HUDEP-2 (cell line): ENCODE measurements around the gene OSBPL10.
"Not testable (repeated sequence)": the region's sequence is repeated elsewhere in the genome, so short reads cannot be mapped to it uniquely, and the experiment has no call there.

Experiments used
- DNase-seq, 76 experiments: peaks; one replicate each; lab custom pipeline; 2025; ENCODE audit not compliant: unreplicated experiment in 76 of 76; lab: John Stamatoyannopoulos, UW

The OSBPL10 gene

DNA sequence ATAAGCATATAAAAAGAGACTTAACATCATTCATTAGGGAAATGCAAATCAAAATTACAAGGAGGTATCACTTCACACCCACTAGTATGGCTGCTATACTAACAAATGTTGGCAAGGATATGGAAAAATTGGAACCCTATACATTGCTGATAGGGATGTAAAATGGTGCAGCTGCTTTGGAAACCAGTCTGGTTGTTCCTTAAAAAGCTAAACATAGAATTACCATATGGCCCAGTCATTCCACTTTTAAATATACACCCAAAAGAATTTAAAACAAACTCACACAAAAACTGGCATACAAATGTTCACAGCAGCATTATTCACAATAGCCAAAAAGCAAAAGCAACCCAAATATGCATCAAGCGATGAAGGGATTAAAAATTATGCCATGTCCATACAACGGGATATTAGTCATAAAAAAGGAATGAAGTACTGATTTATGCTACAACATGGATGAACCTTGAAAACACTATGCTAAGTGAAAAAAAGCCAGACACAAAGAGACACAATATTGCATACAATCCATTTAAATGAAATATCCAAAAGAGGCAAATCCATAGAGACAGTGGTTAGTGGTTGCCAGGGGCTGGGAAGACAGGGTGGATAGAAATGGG, 118.3 kb downstream of the OSBPL10 start:
- no peak for DNase-seq

DNA sequence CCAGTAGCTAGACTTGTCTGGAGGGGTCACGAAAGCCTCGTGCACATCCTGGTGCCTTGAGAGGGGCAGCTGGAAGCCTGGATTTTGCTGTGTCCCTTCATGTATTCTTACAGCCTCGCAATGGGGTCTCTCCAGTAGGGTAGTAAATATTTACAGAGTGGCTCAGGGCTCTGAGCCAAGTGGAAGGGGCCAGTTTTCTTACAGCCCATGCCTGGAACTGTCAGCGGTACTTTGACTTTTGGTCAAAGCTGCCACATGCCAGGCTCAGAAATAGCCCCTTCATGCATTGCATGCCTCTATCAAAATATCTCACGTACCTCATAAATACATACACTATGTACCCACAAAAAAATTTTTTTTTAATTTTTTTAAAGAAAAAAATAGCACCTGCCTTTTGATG, 119.2 kb downstream of the OSBPL10 start:
- no peak for DNase-seq

DNA sequence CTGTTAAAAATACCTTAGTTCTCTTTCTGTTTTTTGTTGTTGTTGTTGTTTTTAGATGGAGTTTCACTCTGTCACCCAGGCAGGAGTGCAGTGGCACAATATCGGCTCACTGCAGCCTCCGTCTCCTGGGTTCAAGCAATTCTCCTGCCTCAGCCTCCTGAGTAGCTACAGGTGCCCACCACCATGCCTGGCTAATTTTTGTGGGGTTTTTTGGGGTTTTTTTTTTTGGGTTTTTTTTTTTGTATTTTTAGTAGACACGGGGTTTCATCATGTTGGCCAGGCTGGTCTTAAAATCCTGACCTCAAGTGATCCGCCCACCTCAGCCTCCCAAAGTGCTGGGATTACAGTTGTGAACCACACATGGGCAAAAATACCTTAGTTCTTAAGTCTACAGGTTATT, 120.4 kb downstream of the OSBPL10 start:
- not testable (repeated sequence) for DNase-seq

DNA sequence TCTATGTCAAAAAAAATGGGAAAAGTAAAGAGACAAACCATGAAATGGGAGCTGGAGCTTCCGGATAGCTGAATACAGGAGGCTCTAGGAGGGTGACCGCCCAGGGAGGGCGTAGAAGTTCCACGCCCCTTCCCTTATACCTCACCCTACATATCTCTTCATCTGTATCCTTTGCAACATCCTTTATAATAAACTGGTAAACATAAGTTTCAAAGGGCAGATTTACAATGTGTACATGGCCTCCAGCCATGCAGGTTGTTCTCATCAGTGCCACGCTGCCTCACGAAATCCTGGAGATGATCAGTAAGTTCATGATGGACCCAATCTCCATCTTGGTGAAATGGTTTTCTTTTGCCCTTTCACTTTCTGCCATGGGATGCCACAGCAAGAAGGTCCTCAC, 121.8 kb downstream of the OSBPL10 start:
- DNase-seq = no peak

DNA sequence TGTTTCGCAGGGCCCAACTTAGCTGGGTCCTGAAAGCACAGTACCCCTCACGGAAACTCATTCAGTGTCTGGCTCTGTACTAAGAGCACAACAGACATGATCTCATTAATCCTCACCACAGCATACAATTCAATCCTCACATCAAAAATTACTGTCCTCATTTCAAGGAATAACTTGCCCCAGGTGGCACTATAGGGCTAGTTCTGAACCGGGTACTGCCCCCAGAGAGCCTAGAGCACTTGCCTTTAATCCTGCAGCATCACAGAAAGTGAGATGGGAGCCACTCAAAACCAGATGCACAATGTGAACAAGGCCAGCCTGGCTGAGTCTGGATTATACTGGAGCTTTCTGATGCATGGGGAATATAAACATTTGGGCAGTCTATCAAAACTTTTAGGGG, 122.6 kb downstream of the OSBPL10 start:
- no peak for DNase-seq

DNA sequence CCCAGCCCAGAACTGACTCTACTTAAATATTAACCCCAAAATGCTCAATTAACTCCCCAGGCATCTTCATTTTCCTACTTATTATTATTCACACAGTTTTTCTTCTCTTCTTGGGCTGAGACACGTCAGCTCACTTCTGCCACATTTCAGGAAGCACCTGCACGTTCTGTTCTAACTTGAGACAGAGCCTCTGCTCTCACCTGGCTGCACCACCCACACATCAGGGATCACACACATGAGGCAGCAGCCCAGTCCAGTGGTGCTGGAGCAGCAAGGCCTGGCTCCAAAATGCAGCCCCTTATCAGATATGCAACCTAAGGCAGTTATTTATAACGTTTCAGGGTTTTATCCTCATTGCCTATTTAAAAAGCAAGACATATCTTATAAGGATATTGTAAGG, 127.5 kb downstream of the OSBPL10 start:
- DNase-seq = no peak

DNA sequence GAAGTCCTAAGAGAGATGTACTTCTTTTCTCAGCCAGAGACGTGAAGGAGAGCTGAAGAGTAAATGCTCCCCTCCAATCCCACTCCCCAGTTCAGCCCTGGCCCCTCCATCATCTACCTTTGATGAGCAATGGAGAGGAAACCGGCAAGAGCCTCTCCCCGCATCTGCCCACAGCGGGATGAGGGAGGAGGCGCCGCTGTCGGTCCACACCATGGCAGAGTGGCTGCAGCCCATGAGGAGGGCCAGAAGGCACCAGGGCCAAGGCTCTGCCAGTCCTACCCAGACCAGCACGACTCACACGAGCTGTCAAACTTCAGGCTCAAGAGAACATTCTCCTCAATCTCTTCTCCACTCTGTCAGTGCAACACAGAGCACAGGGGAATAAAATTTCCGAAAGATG, 129.8 kb downstream of the OSBPL10 start:
- DNase-seq = no peak

DNA sequence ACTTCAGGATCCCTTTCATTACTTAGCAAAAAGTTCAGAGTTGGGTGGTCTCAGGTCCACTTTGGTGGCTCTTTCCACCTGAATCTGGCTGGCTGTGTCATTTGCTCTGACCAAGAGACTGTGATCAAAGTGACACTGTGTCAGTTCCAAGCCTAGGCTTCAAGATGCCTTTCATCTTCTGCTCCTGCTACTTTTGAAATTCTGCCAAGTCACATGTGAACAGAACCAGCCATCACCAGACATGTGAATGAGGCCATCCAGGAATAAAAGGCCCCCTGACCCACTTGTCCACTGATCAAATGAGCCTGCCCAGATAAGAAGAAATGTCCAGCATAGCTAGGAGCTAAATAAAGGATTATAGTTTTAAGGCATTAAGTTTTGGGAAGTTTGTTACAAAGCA, 132.2 kb downstream of the OSBPL10 start:
- DNase-seq = no peak

DNA sequence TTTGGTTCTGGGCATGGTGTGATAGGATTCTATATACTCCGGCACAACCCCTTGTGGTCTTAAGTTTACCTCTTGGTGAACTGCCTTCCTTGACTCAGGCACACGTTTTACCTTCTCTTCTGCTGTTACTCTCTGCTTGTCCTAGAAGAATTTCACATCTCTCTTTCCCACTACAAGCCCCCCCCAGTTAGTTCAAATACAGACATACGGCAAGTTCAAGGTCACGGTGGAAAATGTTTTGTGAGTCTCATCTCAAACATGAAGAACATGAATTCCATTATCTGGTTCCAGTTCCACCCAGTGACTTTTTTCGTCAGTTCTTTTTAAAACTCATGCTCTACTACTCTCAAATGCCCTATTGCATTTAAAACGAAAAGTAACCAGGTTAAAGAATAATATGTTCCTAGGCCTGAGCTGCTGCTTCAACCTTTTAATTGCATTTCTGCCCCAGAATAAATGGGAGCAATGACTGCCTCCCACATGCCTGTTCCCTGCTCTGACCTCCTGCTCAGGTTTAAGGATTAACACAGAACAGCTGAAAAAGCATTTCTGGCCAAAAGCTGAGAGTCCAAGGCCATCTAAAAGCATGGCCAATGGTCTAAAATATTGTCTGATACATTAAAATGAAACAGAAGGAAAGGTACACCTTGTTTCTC, 132.8 kb downstream of the OSBPL10 start:
- no peak for DNase-seq

DNA sequence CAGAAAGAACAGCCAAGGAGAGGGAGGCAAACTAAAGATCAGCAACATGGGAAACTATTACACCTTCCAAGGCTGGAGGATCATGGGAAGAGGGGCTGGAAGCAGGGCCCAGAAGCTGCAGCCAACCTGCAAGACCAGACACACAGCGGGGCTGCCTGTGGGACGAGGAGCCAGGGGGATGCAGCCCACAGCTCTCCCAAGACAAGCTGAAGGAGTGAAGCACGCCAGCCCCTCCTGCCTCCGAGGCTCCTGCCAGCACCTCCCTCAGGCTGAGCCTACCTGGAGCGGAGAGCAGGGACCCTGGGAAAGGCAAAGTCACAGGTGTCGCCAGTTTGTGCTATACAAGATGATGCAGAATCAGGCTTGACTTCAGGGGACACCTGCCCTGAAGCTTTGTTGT, 133.3 kb downstream of the OSBPL10 start:
- DNase-seq = no peak

DNA sequence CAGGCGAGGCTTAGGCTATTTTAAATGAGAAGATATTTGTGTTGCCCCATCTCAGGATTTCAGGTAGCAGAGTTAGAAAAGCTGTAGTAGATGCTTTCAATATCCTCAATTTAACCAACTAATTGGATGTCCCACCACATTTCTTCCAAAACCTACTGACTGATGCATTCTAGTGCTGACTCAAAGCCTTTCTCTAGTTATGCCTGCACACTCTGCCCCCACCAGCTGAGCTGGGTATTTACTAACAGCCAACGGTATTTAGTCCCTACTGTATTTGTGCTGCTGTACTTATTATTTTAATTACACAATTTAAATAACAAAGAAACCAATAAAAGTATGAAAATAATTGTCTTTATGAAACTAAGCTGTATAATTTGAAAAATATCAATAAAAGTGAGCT, 139.5 kb downstream of the OSBPL10 start:
- no peak for DNase-seq

DNA sequence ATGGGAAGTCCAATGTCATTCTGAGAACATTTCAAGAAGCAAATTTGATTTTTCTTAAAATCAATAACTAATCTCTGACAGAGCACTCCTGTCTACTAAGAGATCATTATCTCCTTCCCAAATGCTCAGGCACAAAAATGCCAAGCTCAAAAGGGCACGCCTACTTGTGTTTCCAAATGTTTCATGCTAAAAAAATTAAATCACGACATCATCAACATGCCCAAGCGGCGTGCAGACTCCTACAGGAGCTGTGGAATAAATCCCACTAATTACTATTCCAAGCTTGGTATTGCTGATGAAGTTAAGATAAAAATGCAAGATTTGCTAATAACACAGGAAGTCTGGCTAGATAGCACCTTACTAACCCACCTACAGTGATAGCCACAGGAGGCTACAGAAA, 140.8 kb downstream of the OSBPL10 start:
- no peak for DNase-seq

DNA sequence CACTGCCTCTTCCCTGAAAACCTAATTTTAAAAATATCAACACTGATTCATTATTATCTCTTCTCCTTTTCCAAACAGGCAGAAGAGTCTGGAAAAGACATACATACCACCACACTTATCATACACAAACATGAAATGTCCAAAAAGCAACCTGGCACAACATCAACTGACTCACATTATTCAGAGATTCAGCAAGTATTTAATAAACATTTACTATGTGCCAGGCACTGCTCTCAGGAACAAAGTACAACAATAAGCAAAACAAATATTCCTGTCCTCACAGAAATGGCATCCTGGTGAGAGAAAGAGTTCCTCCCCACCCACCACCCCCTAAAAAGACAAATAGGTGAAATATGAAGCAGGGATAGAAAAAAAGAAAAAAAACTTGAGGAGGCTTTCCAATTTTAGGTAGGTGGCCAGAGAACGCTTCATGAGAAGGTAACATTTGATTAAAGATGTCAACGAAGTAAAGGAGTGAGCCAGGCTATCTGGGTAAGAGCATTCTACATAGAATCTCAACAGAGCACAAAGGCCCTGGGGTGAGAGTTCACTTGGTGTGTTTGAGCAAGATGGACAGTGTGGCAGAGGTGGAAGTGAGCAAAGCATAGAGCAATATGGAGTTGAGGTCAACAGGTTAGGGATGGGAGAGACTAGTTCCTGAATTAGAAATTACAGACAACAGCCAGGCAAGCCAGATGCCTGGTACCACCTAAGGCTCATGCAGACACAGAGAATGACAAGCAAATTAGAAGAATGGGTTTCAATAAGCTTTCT, 141.7 kb downstream of the OSBPL10 start:
- DNase-seq = no peak

DNA sequence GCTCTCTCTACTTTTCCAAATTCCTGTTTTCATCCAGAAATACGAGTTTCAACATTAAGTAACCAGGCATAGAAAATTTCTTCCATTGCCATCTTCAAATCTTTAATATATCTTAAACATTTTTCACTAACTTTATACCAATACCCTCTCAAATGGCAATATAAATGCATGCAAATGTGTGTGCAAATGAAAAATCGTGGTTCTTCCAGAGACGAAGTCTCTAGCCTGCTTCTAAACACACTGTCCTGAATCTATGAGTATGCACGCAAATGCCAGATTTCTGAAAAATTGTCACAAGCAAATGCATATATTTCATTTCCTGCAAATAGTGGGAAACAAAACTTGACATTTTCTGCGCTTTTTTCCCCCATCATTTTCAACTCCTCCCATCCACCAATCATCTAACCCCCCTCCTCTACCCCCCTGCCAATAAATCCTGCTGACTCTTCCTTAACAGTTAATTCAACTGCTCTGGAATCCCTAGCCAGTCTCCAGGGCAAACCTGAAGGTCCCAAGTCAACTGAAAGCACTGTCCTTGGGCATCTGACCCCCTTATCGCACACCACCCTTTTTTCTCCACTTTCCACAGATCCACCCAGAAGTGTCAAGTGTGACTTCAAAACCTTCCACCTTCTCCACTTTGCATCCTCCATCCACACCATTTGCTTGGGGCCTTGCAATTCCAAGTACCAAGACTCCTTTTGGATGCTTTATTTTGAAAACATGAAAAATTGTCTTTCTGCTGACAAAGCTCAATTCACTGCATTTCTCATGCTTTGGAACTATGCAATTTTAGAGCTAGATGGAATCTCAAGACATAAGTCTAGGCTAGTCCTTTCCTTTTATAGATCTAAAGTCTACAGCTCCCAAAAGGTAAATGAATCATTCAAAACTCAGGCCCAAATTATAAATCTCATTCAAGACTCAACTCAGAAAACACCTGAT, 144.7 kb downstream of the OSBPL10 start:
- no peak for DNase-seq

DNA sequence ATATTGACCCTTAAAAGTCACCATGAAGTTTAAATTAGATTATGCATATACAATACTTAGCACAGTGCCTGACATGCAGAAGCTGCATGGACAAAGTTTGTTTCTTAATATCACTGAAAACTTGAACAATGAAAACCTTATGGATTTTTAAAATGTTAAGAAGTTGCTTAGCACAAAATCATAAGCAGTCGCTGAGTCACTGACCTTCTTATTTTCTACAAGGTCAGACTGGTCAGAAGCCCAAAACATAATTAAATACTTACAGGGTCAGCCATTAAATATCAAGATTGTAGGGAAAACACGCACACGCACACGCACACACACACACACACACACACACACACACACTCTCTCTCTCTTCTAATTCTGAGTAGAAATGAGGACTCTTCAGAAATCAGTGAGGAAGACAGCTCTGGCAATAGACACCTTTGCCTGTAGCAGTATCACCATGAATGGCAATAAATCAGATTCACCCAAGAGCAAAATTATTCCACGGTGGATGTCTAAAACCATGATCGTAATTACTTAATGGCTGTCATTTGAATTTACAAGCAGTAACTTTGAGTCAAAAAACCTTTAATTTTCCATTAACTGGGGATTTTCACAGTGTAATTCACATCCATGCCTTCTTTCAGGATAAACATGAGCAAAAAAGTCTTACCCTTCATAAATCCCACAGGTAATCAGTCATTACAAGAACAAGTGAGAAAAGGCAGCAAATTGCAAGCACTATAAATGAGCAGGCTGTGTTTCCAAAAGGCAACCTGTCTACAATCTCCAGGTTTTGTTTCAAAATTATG, 147.5 kb downstream of the OSBPL10 start:
- DNase-seq = no peak

DNA sequence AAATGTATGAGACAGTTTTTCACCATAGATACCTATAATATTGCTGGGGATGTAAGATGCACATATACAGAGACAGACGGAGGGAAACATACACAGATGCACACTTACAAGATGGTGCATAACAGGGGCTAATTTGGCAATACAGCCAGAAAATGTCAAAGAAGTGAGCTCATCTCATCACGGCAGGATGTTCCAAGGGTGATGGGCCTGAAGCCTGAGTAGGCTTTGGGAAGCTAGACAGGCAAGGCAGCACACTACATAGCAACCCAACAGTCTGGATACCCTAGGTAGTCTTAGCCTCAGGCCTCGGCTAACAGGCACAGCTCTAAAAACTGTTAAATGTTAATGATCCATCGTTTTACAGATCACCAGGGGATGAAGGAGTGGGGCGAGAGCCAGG, 148.5 kb downstream of the OSBPL10 start:
- no peak for DNase-seq

DNA sequence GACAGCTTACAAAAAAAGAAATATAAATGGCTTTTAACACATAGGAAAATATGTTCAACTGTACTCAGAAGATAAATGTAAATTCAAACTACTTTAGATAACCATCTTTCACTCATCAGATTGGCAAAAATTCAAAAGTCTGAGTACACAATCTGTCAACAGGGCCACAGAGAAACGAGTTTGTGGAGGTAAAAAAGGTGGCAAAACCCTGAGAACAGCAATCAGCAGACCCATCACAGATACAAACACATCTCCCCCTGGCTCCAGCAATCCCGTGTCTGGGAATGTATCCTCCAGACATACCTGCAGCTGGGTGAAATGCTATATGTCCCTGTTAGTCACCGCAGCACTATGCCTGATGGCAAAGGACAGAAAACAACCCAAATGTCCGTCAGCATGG, 149.5 kb downstream of the OSBPL10 start:
- no peak for DNase-seq

DNA sequence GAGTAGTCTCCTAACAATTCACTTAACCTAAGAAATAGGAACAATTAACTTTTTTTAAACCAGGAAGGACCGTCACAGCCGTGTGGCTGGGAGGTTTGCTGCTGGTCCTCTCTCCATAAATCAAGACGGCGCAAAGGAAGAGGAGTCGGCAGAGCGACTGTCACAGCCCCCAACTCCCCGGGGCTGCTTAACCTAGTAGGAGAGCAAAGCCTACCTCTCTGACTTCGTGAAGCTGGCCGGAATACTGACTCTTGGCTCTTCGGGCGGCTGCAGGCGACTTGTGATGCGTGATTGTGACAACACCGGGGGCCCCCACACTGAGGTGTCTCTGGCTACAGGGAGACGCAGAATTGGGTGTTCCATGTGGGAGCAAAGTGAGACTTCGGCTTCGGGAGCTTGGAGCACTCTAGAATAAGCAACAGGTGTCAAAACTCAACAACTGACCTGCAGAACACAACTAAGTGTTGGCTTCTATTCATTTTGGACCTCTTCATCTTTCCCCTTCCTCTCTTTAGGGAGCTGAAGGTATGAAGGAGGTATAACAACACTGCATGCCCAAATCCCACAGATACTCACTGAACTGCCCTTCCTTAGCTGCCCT, 151.1 kb downstream of the OSBPL10 start:
- DNase-seq = no peak

DNA sequence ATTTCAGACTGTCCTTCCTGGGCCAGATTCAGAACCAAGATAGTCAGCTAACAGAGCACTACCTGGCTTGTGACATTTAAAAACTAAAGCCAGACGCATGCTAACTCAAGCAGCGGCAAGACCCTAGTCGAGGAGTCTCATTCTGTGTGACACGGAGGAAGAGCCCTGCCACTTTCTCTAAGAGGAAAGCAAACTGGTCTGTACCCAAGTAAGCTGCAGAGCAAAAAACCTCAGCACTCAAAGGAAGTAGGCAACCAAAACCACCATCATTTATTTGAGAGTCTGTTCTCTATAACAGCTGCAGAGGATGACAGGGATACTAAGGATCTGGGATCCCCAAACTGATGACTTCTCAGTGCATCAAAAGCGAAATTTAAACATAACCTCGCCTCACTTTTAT, 152.1 kb downstream of the OSBPL10 start:
- DNase-seq = no peak

DNA sequence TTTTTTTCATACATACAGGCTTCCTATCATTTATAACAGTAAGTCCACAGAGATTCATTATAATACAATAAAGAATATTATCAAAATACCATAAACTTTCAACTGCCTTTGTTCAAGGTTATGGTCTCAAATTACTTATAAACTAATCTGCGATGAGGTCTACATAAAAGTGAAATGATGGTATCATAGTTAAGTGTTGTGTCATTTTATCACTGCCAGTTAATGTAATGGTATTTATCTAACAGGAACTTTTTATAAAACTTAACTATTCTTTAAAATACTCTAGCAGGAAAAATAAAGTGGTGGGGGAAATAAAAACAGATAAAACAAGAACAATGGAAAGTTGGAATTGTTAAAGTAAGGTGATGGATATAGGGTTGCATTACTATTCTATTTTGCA, 153.1 kb downstream of the OSBPL10 start:
- no peak for DNase-seq
